NCI-H446 (cell line): ENCODE results near the gene GRIN2C.

Experiments used
- DNase-seq, 2 experiments: peaks; one replicate each; lab custom pipeline; 2025; lab: John Stamatoyannopoulos, UW

GRIN2C gene

GRCh38 chr17:74864297-74864865 lies 4.7 kb upstream of the GRIN2C start:
- no peak for DNase-seq

GRCh38 chr17:74863420-74864296 lies 4.0 kb upstream of the GRIN2C start:
- DNase-seq = no peak

- no peak for DNase-seq
These were observed 3.2 kb upstream of the GRIN2C start for GRCh38 chr17:74862919-74863318.

GRCh38 chr17:74862108-74862901 lies 2.6 kb upstream of the GRIN2C start:
- DNase-seq = peak in 1 of 2 experiments; percentile 72

GRCh38 chr17:74861662-74862107 lies 2.0 kb upstream of the GRIN2C start:
- no peak for DNase-seq

- DNase-seq = no peak
These were observed 1.4 kb upstream of the GRIN2C start for GRCh38 chr17:74860872-74861661.

- DNase-seq = no peak
These were observed 665 bp upstream of the GRIN2C start for GRCh38 chr17:74860229-74860871.

- DNase-seq = no peak
These were observed 820 bp downstream of the GRIN2C start for GRCh38 chr17:74858672-74859458.

GRCh38 chr17:74857191-74857590 lies 2.5 kb downstream of the GRIN2C start:
- DNase-seq = peak in 1 of 2 experiments; percentile 75

GRCh38 chr17:74856112-74856511 lies 3.6 kb downstream of the GRIN2C start:
- DNase-seq = peak; percentile 79 to 92

GRCh38 chr17:74855323-74855722 lies 4.4 kb downstream of the GRIN2C start:
- DNase-seq = no peak

GRCh38 chr17:74854792-74855191 lies 4.9 kb downstream of the GRIN2C start:
- no peak for DNase-seq

GRCh38 chr17:74853669-74854068 lies 6.0 kb downstream of the GRIN2C start:
- DNase-seq = no peak

- no peak for DNase-seq
These were observed 6.7 kb downstream of the GRIN2C start for GRCh38 chr17:74853048-74853397.

- no peak for DNase-seq
These were observed 7.2 kb downstream of the GRIN2C start for GRCh38 chr17:74852237-74853047.

- no peak for DNase-seq
These were observed 8.0 kb downstream of the GRIN2C start for GRCh38 chr17:74851612-74852236.

- no peak for DNase-seq
These were observed 8.8 kb downstream of the GRIN2C start for GRCh38 chr17:74850914-74851313.

- no peak for DNase-seq
These were observed 9.4 kb downstream of the GRIN2C start for GRCh38 chr17:74850310-74850709.
